ENCODE results near the gene ZGPAT.

DNA sequence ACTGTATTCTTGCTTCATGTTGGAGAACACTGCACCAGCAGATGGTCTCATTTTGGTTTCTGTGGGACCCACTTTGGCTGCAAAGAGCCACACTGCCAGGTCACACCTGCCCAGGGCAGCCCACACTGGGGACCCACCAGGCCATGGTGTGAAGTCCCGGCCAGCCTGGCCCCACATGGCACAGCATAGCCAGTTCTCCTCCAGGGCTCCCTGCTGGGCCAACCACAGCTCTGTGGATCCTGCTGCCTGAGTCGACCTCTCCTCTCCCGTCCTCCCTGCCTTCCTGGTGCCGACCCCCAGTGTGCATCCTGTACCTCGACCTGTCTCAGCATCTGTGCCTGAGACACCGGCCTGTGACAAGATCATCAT is 3.1 kb upstream of the ZGPAT start:
- TF ChIP-seq, protein P1, sequence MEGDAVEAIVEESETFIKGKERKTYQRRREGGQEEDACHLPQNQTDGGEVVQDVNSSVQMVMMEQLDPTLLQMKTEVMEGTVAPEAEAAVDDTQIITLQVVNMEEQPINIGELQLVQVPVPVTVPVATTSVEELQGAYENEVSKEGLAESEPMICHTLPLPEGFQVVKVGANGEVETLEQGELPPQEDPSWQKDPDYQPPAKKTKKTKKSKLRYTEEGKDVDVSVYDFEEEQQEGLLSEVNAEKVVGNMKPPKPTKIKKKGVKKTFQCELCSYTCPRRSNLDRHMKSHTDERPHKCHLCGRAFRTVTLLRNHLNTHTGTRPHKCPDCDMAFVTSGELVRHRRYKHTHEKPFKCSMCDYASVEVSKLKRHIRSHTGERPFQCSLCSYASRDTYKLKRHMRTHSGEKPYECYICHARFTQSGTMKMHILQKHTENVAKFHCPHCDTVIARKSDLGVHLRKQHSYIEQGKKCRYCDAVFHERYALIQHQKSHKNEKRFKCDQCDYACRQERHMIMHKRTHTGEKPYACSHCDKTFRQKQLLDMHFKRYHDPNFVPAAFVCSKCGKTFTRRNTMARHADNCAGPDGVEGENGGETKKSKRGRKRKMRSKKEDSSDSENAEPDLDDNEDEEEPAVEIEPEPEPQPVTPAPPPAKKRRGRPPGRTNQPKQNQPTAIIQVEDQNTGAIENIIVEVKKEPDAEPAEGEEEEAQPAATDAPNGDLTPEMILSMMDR (IDR thresholded peaks at IDR 0.05) = no peak
- TF ChIP-seq EP300 (IDR thresholded peaks at IDR 0.05) (no peak), POLR2AphosphoS5 (IDR thresholded peaks at IDR 0.05) (no peak)
